Measurements from ENCODE around the gene FNTB.

The FNTB gene

DNA sequence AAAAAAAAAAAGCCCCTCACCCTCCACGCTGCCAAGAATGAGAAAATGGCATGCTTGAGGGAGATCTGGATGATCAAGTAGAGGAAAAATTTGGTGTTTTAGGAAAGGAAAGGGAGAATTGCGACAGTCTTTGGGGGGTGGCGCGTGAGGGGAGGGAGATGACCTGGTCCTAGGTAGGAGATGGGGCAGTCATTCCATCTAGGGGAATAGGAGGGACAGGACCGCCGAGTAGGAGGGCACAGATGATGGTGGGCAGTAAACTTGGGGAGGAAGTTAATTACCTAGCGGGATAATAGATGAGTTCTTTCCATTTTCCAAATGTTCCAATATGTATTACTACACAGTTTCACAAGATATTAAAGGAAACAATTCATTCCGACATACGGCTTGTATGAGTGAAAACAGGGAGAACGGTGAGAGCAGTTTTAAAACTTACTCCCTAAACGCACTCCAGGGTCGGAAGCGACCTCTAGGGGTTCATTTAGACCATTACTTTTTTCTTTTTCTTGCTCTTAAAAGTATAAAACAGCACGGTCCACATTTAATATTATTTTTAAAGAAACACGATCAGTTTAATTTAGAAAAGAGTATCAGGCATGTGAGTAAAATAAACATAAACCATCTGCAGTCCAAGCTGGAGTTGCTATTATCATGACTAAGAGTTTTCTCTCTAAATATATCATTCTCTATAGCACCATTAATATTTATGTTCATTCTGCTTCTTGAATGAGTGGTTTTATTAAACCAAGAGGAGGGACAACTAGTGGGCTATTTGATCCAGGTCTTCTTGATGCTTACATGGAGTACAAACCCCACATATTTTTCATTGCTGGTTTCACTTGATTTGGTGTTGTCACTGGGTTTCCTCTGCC, 3.0 kb upstream of the FNTB start:
- DNase-seq, result peak; percentile 24

DNA sequence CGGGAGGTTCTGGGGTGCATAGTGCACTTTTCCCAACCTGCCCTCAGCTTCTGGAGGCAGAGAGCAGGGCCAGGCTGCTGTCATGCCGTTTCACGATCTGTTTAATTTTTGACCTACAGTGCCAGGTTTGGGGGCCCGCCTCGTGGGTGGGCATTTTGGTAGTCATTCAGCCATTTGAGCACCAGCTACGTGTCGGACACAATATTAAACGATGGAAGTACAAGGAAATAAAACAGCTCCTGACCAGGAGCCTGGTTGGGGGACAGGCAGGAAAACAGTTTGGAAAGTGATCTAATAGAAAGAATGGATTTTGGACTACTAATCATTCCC, 708 bp downstream of the FNTB start:
- DNase-seq, result no peak

DNA sequence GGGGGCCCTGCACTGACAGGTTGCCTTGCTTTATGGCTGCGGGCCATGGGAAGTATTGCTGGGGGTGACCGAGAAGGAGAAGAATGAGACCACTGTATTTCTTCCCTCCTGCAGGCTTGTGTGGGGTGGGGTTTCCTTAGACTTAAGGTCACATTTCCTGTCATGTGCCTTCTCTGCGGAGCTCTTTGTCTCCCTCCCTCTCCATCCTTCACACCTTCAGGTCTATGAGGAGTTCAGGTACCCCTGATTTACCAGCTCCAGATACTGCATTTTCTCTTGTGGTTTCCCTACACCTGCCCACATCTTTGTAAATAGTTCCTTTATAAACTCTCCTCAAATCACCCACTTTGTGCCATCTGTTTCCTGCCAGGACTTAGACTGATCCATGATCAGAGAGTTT, 3.6 kb downstream of the FNTB start:
- no peak for DNase-seq

DNA sequence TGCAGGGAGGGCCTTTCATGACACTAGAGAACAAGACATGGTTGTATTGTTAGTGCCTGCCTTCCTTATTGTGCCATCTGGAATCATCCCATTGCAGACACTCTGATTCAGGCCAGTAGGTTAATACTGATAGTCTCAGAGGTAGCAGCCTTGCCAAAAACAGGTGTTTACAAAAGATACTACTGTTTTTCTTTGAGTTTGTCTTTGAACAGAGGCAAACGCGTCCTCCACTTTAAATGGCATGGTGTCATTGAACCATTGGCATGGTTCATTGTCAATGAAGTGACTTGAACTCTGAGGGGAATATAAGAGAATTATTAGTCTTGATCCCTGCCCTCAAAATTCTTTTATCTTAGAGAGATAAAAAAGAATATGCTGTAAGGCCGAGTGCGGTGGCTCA, 4.2 kb downstream of the FNTB start:
- no peak for DNase-seq

DNA sequence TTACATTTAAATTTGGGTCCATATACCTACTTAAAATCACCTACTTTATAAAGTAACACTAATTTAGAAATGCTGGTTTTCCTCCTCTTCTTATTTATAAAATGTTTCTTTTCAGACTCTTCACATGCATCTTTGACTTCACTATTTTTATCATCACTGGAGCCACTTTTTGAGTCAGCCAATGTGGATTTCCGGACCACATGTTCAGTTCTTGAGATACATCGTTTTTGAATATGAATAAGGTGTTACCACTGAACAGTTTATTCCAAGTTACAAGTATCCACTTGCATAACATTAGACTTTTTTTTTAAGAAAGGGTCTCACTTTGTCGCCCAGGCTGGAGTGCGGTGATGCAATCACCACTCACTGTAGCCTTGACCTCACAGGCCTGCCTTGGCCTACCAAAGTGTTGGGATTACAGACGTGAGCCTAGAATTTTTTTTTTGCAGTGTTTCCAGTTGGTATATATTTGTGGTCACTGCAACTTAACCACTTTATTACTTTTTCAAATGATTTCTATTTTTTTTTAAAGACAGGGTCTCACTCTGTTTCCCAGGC, 5.7 kb downstream of the FNTB start:
- no peak for DNase-seq

DNA sequence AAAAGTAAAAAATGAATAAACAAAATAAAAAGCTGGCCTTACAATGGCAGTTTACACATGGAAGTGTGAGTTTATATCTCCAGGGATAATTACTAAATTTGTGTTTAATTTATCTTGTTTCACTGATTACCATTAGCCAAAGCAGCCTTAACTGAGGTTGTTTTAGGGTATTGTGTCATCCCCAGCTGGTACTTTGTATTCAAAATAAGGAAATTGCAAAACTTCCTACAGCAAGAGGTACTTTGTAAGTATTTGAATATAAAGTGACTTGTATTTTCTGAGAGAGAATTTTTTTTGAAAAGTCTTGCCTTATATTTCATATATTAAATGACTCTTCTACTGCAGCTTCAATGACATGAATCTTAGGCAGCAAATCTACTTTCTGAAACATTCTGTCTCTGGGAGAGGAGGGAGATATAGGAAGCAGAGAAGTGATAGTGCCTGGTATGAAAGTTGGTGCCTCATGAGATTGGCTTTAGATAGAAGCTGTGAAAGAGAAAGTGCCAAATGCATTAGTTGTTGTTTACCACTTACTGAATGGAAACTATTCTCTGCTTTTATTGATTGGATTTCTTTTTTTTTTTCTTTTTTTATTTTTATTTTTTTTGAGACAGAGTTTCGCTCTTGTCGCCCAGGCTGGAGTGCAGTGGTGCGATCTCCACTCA, 6.7 kb downstream of the FNTB start:
- DNase-seq, result no peak

DNA sequence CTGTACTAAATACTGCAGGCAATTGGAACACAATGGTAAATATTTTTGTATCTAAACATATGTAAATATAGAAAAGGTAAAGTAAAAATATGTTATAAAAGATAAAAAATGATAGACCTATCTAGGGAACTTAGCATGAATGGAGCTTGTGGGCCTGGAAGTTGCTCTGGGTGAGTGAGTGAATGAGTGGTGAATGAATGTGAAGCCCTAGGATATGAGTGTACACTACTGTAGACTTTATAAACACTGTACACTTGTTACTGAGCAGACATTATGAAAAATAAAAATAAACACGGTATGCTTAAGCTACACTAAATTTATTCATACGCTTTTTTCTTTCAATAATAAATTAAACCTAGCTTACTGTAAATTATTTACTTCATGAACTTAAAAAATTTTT, 7.8 kb downstream of the FNTB start:
- DNase-seq, result no peak

DNA sequence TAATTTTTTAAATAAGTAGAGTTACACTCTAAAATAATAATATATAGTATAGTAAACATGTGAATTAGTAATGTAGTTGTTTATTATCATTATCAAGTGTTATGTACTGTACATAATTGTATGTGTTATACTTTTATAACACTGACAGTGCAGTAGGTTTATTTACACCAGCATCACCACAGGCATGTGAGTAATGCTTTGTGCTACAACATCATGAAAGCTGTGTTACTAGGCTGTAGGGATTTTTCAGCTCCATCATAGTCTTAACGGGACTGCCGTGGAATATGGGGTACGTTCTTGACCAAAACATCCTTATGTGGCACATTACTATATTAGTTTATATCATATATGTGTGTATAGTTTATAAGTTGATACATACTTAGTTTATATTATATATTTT, 8.6 kb downstream of the FNTB start:
- DNase-seq, result no peak

DNA sequence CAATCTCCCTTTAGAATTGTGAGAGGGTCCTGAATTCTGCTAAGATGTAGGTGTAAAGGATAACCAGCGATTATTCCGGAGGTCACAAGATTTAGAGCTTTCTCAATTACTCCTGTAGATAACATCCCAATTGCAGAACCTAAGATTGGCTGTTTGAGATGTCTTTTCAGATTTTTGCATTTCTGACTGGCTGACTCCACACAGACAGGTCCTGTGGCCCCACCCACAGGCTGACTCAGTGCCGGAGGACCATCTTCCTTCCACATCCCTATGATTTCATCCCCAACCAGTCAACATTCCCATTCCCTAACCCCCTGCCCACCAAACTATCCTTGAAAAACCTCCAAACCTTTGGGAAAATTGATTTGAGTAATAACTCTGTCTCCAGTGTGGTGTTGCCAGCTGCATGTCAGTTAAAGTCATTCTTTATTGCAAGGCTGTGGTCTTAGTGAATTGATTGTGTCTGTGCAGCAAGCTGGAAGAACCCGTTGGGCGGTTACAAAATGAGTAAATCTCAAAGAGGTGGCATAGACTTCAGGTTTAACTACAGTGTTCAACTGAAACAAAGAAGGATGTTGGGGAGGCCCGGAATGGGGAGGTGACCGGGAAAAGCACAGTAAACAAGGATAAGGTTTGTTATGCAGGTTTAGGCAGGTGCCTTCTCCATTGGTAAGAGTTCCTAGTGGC, 10.6 kb downstream of the FNTB start:
- DNase-seq, result no peak

DNA sequence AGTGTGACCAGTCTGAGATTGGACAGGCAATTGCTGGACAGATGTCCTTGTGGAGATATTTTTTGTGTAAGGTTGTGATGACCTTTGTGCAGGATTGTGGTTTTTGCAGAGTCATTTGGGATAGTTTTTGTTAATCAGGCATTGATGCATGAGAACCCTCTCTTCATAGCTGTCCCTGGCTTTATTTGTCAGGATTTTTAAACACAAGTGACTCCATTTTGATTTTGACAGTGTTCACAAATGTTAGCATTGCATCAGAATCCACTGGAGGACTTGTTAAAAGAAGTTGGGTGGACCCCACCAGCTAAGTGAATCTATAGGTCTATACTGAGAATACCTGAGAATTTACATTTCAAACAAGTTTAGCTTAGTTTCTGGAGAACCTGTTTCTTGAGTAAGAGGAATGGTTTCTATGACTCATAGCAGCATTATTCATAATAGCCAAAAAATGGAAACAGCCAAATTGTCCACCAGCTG, 11.8 kb downstream of the FNTB start:
- no peak for DNase-seq

DNA sequence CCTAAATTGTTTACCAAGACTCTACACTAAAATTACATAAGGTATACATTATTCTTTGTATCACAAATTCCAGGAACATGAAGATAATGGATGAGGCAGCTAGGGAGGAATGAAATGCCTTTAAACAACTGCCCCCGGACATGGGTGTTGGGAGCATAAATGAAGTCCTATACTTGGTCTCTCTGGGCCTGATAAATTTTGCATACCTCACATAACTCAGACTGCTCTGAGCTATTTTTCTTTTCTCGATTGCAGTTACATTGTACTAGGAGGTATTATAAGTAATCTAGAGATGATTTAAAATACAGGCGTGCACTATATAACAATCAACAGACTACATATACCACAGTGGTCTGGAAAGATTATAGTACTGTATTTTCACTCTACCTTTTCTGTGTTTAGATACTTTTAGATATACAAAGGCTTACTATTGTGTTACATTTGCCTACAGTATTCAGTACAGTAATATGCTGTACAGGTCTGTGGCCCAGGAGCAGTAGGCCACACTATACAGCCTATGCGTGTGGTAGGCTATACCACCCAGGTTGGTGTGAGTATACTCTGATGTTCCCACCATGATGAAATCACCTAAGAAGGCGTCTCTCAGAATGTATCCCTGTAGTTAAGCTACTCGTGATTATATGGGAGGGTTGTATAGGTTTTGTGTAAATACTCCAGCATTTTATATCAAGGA, 14.3 kb downstream of the FNTB start:
- no peak for DNase-seq

DNA sequence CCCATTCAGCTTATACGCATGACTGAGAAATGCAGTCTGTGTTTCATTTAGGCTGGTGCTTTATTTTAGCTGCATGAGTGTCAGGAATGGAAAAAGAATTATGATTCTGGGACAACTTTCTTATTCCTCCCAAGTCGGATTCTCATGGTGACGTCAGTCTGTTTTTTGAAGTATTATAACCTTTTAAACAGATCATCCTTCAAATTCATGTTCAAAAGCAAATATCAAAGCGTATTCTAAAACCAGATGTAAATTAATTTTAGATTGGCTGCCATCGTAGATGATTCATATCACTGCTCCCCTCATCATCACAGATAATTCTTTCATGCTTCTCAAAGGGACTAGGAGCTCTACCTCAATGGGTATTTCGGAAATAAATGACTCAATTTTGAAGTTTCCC, 15.0 kb downstream of the FNTB start:
- no peak for DNase-seq

DNA sequence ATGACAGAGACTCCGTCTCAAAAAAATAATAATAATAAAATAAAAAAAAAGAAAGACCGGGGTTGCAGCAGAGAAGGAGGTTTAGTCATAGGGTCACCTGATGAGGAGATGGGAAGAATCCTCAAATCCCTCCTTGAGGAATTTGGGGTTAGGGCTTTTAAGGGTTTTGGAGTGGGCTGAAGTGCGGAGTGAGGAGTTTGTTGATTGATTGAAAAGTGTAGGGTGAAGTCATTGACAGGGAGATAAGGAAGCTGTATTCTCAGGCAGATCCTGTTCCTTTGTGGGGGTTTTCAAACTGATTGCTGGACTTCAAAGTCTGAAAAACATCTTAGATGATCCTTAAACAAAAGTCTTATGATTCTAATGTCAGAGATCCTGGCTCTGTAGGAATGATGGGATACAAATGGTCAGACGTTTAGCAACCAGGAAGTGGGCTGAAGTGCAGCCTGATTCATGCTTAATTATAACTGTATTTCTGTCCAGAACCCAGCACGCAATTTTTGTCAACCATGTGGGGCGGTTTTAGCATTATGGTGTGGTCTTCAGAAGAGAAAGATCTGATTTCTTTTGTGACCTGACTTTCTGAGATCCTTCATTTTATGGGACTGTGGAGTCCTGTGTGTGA, 16.0 kb downstream of the FNTB start:
- DNase-seq, result no peak

DNA sequence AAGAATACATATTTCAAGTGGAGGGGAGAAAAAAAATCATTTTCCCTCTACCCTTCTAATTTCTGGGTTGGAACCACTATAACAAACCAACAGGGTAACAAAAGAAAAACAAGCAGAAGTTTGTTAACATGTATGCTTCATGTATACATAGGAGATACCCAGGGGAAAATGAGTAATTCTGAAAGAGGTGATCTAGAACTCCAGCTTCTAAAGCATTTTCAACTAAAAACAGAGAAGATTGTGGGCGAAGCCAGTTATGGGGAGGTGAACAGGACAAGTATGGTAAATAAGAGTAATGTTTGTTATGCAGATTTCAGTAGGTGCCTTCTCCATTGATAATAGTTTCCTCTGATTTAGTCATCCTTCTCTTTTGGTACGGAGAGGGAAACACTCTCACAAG, 16.7 kb downstream of the FNTB start:
- no peak for DNase-seq

DNA sequence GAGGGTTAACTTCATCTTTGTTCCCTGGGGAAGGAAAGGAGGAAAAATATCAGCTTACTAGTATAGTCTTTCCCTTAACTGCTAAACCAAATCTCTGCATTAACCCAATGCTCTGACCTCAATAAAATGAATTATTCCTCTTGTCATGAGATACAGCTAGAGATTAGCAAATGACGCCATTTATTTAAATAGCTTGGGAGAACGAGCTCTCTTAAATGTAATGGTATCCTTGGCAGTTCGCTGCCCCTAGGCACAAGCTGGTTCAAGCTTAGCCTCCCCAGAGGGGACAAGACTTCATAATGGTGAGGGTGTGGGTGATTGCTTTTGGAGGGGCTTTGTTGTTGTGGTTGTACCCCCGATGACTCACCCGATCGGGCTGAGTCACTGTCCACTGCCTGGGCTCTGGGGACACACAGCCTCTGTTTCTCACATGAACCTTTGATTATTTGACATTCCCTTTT, 19.6 kb downstream of the FNTB start:
- DNase-seq, result no peak

DNA sequence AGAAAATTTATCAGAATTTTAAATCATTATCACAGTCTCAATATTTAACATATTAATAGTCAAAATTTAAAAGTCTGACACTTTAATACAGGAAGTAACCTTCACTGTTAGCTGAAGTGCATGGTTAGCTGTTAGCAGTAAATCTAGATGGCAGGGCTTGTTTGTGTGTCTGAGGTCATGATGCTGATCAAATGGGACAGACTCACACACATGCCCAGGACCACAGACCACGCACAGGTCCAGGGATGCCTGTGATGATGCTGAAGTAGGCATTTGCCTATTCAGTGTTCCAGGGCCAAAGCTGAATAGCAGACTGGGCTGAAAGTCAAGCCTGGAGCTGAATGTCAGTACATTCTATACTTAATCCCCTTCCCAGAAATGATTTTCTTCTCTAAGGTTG, 20.5 kb downstream of the FNTB start:
- DNase-seq, result no peak

DNA sequence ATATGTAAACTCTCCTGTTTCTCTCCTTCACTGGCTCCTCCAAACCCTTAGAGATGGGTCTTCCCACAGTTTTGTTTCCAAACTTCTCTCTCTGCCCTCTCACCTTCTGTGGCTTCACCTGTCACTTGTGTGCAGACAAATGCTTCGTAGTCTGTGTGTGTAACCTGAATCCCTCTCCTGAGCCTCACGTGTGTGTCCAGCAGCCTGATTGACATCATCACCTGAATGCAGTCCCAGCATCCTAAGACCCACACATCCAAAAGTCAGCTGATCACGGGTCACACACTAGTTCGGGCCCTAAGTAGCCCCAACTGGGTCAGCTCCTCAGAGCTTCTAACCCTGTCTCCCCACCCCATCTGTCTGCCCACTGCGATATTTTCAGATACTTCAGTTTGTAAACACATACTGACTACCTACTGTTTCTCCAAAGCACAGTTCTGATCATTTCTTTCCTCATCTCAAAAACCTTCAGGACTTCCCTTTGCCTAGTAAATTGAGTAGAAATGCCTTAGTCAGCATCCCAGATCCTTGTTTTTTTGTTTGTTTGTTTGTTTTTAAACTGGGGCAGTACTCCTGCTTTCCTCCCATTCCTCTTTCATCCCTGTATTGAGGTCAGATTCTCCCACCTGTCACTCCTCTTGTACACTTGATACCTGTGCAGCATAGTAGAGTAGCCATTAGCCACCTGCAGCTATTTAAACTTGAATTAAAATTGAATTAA, 23.7 kb downstream of the FNTB start:
- peak; percentile 25 for DNase-seq

DNA sequence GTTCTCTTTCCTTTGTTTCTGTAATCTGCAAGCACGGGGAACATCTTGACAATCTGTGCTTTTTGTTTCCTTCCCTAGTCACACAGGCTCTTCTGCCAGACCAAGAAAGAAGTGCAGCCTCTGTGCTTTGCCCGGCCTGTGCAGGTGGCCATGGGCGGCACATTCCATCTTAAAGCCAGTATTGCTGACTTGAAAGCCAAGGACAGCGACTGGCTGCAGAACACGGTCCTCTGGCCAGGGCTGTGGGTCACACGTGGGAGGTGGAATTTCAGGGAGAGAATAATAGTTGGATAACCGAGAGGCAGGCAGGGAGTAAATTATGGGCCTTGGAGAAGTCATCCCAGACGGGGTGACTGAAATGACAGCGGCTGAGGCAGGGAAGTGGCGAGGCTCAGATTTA, 24.8 kb downstream of the FNTB start:
- DNase-seq, result no peak

DNA sequence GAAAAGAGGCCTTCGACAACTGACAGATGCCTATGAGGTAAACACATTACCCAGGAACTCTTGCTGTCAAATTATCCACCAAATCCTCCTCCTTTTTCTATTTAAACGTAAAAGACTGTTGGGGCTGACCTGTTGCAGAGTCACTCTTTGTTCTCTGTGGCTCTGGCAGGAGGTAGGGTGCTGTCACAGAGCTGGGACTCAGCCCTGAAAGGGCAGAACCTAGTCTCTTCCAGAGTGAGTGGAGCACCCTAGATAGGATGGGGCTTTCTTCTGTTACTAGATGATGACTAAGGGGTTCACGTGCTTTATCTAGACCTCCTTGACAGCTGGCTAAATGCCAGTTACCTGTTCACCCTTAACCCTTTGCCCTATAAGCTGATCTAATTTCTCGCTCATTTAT, 25.7 kb downstream of the FNTB start:
- no peak for DNase-seq

DNA sequence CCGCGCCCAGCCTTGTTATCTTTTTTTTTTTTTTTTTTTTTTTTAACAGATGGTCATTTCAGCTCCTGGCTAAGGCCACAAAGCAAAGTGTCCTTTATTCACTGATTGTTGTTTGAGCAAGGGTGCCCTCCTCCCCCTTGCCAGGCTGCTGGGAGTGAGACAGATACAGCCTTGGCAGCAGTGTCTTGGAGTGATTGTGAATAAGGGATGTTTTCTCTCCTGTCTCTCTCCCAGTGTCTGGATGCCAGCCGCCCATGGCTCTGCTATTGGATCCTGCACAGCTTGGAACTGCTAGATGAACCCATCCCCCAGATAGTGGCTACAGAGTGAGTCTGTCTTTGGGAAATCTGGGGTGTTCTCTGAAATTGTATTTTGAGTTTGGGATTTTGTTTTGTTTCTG, 28.7 kb downstream of the FNTB start:
- no peak for DNase-seq

DNA sequence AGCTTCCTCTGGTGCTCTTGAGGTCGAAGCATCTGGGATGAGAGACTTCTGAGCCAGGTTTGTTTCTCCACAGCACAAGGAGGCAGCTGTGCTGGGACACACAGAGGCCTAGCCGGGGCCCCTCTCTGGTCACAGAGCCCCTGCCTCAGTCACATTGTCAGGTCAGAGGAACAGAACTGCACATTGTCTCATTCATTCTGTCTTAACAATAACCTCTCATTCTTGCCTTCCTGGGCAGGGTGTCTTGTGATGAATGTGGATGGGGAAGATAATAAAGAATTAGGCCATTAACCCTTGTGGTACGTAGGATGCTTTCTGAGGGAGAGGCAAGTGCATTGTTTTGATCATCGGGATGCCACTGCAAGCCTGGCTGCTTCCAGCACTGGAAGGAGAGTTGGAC, 29.8 kb downstream of the FNTB start:
- no peak for DNase-seq

Measured in NCI-H2107 (cell line).